NCI-H748 (cell line): ENCODE measurements around the gene WWOX.

Experiments used
- DNase-seq: peaks from one replicate; lab custom pipeline; 2025; ENCODE audit not compliant: unreplicated experiment; lab: John Stamatoyannopoulos, UW

Gene WWOX

DNA sequence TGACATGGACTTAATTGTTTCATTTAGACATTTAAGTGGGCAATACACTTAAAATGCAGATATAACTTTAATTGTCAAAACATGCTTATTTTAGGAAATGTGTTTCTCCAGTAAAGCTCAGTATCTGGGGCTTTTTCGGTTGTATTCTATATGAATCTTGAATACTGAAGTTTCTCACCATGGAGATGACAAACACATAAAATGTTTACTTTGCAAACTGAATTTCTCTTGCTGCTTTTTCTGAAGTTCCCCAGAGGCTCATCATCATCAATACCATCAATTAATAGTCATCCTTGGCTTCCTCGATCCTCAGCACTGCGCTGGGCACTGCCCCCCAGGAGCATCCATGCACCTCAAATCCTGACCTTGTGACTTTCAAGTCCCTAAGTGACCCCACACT is 227.3 kb downstream of the WWOX start:
- DNase-seq: no peak

DNA sequence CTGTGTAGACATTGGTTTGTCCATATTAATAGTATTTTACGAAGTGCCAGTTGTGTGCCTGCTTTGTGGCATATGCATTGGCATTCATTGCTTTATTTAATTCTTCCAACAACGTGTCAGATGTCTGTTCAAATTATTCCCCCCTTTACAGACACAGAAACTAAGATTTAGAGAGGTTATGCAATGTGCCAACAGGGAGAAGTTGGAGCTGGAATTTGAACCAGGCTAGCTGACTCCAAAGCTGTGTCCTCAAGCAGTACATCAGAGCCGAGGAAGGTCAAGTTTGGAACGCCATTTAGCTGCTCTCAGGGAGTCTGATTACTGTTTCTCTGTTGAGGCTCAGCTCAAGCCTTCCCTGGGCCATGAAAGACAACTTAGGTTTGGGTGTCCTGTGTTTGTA is 232.3 kb downstream of the WWOX start:
- DNase-seq: no peak

DNA sequence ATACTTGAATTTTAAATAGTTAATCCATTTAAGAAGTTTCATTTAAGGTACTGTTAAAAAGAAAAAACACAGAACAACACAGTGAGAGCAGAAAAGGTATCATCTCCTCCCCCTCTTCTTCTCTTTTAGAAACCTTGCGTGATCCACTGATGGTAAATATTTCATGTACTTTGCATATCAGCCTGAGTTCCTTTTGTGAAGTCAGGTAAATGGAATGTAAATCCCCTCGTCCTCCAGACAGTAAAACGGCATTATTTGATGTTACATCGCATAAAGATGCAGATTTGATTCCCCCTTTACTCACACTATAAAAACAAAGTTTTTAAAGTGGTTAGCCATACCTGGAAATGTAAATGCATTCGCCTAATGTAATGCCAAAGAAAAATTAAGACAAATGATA is 234.4 kb downstream of the WWOX start:
- no peak for DNase-seq

DNA sequence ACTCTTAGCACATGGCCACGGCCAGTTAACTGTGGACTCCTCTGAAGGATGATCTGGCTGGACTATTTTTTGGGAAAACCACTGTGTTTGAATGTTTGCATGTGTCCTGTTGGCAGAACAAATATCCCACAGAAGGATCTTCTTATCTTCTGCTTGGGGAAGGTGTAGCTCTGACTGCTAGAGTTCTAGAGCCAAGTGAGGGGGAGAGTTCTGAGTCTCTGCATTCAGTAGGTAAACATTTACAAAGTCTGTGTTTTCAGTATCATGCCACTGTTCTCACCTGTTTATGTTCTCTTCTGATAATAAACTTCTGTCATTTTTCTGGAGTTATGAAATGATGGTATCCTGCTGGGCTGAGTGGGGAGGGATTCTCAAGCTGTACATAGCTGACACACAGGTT is 241.1 kb downstream of the WWOX start:
- no peak for DNase-seq

DNA sequence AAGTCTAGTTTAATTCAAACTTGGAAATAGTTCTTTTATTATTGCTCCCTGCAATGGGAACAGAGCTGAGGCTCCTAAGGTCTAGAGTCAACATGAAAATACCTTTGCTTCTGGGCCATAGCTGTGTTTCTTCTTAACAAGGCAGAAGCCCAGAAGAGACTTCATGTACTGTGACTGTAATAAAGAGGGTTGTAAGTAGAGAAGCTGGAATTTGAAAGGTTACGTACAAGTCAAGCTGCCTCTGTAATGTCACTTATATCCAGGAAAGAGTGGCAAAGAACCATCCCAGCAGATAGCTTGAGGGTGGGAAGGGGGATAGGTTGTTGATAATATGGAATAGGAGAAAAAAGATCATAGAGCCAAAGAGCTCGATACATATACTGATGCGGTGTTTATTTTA is 248.6 kb downstream of the WWOX start:
- no peak for DNase-seq

DNA sequence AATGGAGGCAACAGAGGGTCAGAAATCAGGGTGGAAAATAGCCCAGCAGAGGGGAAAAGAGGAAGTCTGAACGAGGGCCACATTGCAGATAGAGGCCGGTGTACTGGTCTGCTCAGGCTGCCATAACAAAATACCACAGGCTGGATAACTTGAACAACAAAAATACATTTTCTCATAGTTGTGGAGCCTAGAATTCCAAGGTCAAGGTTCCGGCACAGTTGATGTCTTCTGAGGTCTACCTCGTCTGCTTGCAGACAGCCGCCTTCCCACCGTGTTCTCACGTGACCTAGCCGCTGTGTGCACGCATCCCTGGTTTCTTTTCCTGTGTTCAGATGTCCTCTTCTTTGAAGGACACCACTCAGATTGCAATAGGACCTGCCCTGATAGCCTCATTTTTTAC is 249.4 kb downstream of the WWOX start:
- no peak for DNase-seq

DNA sequence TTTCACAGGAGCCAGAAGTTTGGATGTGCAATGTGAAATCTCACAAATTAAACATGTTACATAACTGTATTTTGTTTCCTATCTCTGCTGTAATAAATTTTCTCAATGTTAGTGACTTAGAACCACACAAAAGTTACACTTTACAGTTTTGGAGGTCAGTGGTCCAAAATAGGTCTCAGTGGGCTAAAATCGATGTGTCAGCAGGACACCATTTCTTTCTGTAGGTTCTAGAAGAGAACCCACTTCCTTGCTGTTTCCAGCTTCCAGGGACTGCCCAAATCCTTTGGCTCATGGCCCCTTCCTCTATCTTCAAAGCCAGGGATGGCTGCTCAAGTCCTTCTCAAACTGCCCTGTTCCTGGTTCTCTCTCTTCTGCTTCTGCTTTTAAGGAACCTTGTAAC is 252.7 kb downstream of the WWOX start:
- DNase-seq: no peak

DNA sequence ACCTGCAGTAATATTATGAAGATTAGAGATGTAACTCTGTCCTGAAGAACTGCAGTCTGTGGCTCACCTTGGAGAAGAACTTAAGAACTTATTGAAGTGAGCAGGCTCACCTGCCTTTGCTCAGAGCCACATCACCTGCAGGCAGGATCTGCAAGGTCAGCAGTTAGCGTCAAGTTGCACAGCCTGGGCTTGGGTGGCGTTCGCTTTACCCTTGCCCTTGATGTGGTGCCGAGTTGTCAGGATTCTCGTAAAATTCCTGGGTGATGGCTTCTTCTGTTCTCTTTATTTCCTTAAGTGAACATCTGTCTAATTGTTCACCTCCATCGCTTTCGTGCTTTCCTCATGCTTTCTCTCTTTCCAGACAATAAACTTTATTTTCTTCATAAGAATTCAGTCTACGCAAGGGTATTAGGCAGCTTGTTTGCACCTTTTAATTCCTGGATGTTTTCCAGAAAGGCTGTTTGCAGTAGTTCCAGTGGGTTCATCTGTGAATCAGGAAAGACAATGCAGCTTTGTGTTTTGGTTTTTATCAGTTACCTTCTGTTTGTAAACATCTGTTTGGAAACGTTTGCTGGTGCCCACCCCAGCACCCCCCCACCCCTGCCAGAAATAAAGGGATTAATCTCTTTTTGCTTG is 254.3 kb downstream of the WWOX start:
- DNase-seq: peak; percentile 65

DNA sequence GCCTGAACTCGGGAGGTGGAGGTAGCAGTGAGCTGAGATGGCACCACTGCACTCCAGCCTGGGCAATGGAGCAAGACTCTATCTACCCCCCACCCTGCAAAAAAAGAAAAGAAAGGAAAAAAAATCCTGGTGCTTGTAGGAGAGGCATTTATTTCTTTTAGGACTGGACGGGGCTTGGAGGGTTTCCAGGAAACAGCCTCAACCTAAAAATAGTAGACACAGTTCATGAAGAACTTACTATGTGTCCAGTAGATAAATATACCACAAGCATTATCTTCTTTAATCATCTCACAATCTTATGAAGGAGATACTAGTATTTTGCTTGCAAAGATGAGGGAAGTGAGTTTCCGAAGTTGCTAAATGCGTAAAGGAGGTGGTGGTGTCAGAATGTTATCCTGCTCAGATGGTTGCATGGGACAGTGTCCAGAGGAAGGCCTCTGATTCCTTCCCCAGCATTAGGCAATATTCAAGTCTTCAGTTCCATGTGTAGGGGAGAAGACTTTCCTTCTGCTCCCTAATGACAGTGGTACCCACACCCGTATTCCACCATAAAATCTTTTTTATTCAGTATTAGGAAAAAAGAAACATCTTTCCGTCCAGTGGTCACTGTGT is 263.2 kb downstream of the WWOX start:
- DNase-seq: no peak

DNA sequence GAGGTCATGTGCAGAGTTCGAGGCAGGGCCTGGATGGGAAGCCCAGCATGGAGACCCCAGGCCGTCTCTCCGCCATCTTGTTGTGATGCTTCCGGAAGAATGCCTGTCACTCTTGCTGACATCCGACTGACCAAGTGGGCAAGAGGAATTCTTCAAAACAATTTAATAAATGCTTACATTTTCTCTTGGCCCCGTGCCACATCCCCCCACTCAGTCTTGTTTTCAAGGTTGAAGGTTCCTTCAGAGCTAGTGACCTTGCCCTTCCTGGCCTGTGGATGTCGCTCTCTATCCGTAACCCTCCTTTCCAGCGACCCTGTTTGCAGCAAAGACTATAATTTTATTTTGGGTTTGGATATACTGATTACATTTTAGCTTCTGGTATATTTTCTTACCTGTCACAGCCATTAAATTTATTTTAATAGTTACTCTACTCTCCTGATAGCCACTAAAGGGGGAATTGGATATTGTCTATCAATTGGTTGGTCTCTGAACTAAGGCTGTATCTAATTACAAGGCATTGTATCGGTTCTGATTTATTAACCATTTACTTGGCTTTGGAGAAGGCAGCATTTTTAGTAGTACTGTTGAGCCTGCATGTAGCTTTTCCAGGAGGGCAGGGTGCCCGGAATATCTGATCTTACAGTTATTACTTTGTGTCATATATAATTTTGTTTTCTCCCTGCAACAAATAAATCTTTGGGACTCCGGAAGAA is 264.5 kb downstream of the WWOX start:
- no peak for DNase-seq

DNA sequence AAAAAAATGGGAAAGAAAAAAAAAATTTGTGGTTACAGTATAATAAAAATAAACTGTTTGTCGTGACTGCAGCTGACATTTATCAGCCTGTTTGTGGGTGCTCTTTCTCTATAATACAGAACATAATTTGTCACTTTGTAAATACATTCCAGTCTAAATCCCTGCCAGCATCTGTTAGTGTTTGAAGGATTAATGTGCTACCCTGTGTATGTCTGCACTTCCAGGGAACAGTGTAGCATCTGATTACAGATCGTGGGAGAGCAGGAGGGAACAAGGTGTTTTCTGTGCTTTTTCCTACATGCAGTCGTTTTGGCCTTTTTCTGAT is 265.1 kb downstream of the WWOX start:
- DNase-seq: no peak

DNA sequence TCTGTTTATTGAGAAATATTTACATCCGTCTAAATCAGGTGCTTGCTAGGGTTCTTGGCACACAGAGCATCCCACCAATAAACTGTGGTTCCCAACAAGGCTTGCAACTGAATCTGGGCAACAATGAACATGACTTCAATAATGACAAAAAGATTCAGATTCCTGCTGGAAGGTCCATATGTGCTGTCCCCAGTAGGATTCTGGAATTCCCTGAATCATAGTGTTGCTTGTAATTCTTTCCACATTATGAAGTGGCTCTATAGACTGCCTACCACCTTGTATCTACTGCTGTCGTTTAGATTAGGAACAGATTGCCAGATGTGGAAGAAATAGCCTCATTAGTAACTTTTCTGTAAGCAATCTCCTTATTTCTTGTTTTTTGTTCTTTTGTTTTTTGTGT is 265.9 kb downstream of the WWOX start:
- DNase-seq: no peak

DNA sequence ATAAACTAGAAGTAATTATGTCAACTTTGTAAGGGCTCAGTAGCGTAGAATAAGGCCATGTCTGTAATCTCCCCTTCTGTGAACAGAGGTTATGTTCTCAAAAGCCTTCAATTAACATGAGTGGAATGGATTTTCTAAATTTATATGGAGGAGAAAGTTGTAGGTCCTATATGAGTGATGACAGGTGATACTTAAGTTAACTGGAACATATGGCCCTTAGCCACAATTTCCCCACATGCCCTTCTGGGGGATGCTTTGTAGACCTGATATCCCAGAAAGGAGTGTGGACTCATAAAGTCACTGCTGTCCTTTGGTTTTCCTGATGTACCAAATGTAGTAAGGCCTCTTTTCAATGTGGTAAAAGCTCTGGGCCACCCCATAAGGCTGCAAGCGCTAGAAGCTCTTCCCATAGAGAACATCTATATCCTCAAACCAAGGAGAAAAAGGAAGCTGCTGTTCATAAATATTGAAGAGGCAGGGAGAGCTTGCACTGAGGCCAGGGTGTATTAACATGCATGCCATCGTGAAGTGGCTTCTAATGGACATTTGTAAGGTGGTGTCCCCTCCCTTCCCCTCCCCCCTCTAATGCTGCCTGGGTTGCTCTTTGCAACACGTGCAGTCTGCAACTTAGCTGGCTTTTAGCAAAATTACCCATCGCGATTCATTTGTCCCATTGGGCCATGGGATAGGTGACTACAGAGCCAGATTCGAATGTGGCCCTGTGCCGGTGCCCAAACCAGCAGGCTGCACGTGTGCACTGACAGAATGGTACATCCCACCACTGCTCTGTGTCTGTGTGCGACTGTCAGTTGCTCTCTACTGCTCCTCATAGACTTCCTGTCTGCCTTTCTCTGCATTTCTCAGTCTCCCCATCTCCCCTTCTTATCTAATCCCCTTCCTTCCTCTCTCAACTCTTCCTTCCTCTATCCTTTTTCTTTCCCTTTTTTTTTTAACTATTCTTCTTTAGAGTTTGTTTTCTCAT is 269.0 kb downstream of the WWOX start:
- no peak for DNase-seq

DNA sequence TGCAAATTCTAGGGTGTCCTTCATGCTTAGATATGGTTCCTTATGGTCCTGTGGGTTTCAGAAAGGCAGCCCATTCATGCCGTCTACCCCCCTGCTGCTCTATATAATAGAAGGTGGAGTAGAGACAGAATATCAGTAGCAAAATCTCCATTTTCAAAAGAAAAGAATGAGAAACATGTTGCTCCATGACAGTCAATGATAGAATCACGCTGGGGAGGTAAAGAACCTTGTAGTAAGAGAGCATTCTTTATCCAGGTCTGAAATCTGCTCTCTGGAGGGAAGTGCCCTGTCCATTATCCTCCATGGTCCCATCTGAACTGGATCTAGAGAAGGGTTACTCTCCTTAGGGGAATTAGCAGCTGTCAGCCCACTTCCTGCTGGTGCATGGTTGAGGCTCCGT is 272.8 kb downstream of the WWOX start:
- DNase-seq: no peak

DNA sequence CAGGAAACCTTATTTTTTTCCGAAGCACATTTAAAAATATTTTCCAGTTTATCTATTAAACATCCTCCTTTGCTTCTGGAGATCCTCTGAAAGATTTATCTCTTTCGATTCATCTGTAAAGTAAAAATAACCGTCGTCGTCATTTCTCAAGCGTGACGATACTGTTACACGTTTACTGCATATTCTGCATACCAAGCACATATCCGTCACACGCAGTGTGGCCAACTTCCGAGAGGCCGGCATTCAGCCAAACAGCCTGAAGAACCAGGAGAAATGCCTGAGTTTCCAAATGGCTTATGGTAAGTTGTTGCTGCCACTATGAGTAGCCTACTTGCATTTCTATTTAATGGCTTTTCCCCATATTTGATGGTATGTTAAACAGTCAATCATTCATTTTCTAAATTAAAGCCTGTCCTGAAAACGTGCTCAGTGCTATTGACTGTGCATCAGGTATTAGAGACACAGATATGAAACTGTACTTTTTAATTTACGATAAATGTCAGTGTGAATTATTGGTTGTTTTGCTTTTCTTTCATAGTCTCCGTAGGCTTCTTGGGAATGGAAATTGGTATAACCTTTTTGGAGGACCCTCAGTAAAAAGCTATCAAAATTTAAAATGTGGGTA is 275.7 kb downstream of the WWOX start:
- no peak for DNase-seq

DNA sequence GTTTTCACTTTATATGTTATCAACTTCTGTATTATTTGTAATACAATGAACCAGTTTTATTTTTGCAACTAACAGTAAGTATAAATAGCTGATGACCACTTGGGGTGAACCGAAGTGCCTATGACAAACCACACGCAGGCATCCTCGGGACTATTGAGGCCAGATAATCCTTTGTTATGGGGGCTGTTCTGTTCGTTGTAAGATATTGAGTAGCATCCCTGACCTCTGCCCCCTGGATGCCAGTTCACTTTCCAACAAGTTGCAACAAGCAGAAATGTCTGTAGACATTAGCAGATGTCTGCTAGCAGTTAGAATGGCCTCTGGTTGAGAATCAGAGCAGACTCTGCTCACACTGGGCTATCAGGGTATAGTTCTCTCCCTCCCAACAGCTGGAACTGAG is 277.0 kb downstream of the WWOX start:
- no peak for DNase-seq

DNA sequence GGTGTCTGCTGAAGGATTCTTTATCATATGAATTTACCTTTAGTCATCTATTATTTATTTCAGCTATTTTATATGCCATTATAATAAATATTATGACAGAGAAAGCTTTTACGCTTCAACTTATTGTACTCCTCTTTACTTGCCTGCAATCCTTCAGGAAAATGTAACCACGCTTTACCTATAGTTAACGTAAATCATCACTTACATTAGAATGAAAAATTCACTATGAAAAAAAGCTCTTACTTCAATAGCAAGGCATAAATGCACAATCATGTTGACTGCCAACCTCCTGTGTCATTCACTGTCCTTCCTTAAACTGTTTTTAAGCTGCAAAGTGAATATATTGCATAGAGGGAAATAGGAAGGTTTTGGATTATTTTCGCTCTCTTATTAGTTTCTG is 277.9 kb downstream of the WWOX start:
- no peak for DNase-seq

DNA sequence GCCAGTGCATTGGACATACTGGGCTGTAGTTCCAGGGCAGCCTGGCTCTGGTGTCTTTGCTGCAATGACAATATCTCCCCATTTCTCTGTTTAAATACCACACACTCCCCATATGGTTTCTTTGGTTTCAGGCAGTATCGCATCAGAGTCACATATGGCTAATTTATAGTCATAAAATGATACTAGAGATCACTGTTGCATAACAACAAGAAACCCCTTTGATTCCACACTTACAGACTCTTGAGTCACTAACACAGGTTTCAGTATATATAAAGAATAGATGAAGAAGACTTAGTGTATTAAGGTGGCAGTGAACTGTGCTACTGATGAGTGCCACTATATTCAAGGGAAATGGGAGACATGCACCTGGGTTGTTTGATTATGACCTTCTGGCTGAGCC is 281.6 kb downstream of the WWOX start:
- no peak for DNase-seq

DNA sequence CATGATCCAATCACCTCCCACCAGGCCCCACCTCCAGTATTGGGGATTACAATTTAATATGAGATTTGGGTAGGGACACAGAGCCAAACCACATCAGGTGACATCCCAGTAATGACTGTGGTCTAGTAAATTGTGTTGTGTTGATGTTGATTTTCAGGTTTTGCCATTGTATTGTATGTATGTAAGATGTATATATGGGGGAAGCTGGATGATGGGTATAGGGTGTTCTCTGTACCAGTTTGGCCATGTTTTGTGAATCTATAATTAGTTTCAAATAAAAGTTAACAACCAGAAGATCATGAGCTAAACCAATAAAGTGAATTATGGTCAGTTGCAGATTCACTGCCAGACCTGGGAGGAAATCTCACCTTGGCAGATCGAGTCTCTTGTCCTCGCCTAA is 283.7 kb downstream of the WWOX start:
- no peak for DNase-seq

DNA sequence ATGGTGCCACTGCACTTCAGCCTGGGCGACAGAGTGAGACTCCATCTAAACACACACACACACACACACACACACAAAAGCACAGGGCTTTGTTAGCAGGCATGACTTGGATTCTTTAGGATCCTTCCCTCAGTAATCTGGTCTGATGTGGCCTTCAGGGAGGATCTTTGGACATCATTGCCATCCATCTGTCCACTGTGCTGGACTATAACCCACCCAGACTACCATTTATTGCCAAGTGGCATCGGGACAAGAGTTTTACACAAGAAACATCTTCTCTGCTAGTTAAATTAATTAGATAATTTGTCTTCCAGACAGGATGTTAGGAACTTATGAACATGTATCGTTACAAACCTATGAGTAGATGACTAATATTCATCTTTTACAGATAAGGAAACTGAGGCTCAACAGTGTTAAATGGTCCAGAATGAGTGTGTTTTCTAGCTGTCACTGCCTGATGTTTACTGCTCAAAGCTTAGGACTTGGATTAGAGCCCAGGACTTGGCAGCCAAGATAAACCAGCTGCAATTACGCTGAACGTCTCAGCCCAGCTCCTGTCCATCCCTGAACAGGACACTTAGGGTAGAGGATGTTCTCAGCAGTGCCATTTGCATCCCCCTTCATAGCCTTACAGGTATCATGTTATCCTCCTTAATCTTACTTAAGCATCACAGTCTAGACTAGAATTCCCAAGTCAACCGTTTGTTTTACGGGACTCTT is 285.8 kb downstream of the WWOX start:
- no peak for DNase-seq
